ENCODE results near the gene FGR.
A peak's percentile ranks its signal among the peaks of the same experiment; 100 is the strongest.
"Not testable (repeated sequence)": the region's sequence is repeated elsewhere in the genome, so short reads cannot be mapped to it uniquely, and the experiment has no call there.

The FGR gene

DNA sequence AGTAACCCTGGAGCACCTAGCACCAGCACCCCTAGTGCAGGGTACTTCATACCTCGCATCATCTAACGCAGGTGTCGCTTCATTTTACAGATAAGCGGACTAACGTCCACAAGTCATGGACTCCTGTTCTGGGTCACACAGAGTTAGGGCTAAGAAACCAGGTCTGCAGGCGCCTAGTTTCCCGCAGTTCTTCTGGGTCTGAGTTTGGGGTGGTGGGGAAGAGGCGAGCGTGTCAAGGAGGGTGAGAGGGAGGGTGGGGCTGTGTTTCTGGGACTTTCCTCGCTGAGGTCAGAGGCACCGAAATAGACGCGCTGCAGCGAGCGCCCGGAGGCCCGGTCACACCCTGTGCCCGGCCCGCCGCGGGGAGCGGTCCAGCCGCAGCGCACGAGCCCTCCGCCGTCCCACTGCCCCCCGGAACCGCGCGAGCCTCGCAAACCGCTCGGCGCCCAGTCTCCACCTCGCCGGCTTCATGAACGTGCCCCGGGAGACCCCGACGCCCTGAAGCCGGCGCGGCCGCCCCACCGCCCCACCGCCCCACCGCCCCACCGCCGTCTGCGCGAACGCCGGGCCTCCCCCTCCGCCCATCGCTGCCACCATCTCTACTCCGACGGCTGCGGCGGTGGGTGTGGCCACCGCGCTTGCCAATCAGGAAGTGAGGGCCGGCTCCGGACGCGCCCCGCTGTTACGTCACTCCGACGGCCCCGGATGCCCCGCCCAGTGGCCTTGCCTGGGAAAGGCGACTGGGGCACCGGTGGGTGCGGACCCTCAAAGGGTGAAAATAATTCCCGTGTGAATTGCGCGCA is 24.7 kb upstream of the FGR start:
- peak; percentile 94 for DNase-seq

DNA sequence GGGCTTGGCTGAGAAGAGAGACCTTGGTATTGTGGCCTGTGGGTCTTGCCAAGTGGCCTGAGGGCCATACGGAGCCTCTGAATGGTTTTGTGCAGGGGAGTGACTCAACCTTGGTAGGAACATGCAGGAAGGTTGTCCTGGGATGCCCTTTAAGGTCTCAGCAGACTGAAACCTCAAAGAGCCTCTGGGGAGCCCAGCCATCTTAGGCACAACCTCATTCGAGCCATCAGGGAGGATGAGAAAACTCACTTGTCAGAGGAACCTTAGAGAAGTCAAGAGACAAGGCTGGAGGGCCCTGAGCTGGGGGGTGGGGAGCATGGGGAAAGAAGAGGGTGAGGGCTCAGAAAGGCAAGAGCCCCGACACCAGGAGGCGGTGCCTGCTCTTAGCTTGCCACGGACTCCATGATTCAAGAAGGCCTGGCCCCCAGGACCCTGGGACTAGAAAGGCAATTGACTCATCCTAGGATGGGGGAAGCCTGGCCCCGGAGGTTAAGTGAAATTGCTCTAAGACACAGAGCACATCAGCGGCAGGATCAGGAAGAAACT is 24.0 kb upstream of the FGR start:
- peak; percentile 77 for DNase-seq

DNA sequence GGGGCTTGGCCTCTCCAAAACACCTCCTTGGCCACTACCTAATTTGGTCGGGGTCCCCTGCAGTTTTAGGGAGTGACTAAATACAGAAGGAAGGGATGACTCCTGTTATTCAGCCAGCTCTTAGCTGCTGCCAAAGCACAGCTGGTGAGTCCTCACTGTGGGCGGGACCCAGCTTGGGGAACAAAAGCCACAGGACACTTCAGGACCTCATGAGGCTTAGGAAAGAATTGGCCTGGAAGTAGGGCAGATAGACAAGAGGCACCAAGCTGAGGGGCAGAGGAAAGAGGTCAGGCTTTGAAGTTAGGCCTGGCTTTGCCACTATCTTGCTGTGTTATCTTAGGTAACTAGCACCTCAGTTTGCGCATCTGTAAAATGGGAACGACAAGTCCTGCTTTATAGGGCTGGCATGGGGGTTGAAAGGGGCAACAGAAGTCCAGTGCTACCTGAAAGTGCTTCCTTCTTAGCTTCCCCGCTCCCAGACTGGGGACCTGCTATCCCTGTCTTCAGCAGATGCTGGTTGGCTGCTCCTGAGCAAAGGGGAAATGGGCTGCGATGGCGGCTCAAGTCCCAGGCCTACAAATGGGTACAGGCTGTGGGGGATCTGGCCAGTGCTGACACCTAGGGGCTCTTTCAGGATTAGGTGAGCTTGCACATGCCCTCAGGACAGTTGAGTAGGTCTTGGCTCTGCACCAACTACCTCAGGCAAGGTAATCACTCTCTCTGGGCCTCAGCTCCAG is 21.3 kb upstream of the FGR start:
- no peak for DNase-seq

DNA sequence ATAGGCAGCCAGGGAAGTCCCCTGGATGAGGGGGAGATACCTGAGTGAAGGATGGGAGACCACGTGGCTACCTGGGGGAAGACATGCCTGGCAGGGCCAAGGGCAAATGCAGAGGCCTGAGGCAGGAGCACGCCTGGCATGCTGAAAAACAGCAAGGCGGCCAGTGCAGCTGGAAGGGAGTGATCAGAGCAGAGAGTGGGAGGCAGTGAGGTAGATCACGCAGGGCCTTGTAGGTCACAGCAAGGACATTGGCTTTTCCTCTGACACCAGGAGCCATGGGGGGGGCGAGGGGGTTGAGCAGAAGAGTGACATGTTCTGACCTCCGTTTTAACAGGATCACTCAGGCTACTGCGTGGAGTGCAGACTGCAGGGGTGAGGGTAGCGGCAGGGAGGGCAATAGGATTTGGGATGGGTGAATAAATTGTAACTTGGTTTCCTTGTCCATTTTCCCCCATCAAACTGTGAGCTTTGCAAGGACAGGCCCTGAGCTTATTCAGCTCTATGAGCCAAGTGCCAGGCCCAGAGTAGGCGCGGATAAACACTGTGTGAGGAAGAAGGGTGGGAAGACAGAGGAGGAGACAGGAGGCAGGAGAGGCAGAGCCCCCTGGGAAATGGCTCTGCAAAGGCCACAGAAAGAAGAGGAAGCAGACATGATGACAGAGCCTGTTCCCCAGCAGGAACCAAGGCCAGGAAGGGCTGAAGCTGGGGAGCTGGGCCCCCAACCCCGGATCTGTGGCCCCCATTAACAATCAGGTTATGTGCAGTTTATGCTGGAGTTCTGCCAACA is 20.4 kb upstream of the FGR start:
- DNase-seq = no peak

DNA sequence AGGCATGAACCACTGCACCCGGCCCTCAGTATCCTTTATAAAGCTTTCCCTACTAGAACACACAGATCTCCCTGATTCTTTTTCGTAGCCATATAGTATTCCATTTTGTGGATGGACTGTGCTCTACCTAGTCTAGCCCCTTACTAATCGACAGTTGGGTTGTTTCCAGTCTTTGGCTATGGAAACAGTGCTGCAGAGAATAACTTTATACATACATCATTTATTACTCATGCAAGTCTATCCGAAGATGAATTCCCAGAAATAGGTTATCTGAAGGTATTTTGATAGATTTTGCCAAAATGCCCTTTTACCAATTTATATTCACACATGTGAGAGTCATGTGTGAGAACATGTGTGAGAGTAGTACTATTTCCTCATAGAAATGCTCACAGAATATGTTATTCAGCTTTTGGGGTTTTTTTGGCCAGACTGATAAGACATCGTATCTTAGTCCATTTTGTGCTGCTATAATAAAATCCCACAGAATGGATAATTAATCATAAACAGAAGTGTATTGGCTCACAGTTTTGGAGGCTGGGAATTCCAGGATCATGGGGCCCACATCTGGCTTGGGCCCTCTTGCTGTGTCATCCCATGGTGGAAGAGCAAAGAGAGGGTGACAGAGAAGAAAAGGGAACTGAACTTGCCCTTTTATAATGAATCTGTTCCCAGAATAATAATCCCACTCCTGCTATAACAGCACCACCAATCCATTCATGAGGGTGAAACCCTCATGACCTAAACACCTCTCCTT is 17.3 kb upstream of the FGR start:
- DNase-seq = no peak

DNA sequence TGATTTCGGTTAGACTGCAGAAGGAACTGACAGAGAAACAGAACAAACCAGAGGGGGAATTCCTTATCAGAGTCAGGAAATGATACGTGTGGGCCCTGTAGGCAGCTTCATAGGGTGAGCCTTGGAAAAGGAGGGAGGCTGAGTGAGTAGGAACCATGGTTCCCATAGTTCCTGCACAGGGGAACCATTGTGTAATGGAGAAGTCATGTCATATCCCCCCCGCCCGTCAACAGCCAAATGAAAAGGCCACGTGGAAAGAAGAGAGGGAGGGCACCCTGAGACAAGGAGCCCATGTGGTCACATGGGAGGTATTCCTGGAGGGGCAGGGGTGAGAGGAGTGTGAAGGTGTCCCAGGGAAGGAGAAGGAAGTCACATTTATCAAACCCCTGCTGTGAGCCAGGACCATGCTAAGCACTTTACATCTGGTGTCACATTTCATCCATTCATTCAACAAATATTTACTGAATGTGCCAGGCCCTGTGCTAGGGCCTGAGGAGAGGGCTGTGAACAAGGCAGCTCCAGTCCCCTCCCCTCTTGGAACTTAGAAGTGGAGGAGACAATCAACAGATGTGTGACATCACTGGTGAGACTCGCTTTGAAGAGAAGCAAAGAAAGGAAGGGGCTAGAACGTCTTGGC is 15.7 kb upstream of the FGR start:
- no peak for DNase-seq

DNA sequence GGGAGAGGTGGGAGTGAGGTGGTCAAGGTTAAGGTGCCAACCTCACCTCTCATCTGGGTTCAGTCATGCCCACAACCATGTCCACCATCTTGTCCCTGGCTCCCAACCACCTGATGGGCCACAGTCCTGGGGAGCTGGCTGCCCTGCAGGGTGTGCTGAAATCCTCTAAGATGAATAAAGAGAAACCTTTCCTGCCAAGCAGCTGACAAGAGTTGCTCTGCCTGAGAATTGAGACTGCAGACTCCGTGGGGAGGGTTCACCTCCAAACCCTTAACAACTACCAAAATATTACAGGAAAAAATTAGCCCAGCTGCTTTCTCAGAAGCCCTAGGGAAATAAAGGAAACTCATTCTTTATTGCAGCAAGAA is 15.2 kb upstream of the FGR start:
- no peak for DNase-seq

DNA sequence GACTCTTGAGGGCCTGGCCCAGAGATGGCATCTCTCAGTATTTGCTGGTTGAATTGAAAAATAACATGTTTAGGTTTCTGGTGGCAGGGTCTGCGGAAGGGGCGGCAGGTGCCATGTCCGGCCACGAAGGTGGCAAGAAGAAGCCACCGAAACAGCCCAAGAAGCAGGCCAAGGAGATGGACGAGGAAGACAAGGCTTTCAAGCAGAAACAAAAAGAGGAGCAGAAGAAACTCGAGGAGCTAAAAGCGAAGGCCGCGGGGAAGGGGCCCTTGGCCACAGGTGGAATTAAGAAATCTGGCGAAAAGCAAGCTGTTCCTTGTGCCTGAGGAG is 14.3 kb upstream of the FGR start:
- DNase-seq = no peak

DNA sequence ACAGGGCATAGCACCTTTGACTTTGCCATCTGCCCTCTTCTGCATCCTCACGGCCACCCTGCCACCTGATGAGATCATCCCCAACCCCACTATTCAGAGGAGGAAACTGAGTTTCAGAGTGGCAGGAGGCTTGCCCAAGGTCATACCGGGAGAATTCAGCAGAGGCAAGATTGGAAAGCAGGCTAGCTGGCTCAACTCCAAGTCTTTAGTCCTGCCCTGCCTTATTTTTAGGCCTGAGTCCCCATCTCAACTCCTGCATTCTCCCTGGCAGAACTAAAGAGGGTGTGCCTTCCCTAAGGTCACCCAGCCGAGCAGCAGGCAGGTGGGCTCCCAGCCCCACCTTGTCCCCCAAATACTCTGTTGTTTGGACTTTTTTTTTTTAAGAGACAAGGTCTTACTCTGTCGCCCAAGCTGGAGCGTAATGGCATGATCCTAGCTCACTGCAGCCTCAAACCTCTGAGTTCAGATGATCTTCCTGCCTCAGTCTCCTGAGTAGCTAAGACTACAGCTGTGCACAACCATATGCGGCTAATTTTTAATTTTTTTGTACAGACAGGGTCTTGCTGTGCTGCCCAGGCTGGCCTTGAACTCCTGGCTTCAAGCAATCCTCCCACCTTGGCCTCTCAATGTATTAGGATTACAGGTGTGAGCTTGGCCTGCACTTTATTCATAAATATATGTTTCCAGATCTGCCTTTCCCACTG is 13.8 kb upstream of the FGR start:
- no peak for DNase-seq

DNA sequence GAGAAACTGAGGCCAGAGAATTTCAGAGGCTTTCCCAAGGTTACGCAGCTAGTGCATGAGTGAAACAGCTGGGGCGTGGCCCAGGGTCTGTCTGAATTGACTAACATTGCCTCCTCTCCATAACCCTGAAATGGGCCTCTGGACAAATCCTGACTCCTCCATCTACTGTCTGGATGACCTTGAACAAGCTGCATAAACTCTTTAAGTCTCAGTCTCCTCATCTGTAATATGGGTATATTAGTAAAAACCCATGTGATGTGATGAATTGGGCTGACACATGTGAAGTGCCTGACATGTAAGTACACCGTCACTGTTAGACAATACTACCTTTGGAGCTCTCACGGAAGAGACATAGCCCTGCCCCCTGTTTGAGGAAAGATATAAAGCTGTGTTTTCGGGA is 12.3 kb upstream of the FGR start:
- no peak for DNase-seq

DNA sequence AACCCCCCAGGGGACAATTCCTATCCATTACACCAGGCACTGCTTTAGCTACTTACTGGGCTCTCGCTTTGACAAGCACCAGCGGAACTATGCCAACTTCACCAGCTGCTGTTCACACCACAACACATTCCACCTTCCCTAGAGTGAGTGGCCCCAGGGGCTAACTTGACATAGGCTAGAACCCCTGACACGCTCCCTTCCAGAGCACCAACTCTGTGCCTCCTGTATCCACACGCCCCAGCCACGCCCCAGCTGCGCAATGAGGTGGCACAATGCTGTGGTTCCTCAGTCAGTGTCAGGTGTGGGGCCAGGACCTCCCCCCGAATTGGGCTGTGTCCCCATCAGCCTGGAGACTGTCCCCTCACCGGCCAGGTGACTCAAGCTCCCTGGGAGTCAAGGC is 11.7 kb upstream of the FGR start:
- DNase-seq = no peak

DNA sequence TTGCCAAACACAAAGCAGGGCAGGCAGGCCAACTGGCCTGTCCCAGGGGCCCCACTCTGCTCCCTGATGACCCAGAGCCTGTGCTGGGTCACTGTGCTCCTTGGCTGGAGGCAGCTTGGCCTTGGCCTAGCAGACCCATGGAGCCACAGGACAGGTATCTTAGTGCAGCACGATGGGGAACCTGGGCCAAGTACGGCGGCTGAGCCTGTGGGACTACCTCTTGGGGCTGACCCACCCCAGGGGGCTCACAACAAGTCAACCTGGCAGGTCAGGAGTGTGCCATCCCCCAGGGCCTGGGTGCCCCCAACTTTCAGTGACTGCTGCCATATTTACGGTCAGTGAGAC is 10.1 kb upstream of the FGR start:
- DNase-seq = no peak

DNA sequence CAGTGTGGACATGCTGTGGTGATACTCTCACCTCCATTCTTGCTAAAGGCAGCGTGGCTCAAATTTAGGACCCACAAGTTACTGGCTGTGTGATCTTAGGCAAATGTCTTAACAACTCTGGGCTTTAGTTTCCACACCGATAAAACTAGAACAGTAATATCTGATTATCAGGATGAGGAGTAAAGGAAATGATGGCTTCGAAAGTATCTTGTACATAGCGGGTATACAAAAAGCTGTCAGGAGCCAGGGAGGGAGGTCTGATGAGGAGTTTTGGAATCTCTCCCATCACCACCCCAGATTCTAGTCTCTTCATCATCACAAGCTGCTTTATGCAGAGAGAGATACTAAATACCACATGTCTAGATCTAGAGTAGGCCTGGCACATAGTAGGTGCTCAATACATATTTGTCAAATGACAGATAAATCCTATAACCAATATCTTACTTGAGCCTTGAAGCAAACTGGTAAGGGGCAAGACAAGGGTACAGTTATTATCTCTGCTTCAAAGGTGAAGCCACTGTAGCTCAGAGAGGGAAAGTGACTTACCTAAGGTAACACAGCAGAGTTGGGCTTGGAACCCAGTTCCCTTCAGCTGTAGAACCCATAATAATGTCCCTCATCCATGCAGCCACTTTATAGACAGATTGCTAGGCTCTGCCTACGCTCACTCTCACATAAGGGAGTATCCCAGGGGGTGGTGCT is 9.5 kb upstream of the FGR start:
- no peak for DNase-seq

DNA sequence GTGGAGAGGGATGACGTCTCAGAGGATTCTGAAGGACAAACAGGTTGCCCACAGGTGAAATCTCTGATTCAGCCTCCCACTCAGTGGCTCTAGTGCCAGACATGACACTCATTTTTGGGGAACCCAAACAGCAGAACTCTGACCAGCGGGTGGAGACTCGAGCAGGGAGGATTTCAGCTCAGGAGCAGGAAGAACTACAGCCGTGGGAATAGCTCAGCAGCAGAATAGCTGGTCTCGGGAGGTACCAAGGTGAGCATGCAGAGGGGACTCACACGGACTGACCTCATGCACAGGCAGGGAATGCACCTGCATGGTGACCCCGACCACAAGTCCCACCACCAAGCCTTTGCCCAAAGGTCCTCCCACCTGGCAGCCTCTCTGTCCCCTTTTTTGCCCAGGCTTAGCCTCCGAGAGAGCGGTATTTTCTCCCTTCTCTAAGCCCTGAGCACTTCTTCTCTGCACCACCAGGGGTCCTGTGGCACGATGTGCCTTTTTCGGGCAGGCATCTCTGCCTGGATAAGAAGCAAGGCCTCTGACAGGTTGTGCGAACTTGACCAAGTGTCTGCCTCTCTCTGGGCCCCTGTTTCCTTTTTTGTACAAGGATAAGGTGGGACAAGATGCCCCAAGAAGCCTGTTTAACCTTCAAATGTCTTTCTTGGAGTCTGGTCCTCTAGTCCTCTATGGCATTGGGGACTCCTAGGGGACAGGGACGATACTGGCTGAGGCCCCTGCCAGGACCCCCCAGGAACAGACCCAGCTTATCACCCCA is 8.8 kb upstream of the FGR start:
- DNase-seq = peak; percentile 87

DNA sequence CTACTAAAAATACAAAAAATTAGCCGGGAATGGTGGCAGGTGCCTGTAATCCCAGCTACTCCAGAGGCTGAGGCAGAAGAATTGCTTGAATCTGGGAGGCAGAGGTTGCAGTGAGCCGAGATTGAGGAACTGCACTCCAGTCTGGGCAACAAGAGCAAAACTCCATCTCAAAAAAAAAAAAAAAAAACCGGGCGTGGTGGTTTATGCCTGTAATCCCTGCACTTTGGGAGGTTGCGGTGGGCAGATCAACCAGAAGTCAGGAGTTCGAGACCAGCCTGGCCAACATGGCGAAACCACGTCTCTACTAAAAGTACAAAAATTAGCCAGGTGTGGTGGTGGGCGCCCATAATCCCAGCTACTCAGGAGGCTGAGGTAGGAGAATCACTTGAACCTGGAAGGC is 5.5 kb upstream of the FGR start:
- not testable (repeated sequence) for DNase-seq

DNA sequence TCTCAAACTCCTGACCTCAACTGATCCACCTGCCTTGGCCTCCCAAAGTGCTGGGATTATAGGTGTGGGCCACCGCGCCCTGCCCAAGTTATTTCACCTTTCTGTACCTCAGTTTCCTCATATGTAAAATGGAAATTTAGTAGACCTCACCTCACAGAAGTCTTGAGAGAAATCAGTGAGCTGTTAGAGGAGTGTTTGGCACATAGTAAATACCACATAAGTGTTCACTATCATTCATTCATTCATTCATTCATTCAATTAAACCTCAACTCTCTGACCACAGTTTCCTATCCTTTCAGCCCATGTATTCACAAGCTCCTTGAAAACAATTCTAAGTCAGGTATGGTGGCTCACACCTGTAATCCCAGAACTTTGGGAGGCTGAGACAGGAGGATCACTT is 3.8 kb upstream of the FGR start:
- no peak for DNase-seq

DNA sequence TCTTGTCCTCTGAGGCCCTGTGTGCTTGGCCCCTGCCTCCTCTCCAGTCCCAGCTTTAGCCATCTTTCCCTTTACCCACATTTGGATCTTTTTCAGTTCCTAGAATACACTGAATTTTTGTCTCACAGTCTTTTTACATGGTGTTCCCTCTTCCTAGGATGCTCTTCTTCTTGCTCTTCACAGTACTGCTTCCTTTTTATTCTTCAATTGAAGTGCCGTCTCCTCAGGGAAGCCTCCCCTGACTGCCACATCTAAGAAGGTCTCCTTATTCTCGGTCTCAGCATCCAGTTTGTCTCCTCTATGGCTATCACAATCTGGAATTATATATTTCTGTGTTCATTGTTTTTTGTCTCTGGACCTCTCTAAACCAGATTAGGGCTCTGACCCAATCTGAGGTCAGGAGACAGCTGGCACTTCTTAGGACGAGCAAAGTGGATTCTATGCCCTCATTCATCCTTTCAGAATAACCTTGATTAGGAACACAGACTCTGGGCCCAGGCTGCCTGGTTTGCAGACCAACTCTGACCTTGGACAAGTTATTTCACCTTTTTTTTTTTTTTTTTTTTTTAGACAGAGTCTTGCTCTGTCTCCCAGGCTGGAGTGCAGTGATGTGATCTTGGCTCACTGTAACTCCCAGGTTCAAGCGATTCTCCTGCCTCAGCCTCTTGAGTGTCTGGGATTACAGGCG is 3.2 kb upstream of the FGR start:
- no peak for DNase-seq

DNA sequence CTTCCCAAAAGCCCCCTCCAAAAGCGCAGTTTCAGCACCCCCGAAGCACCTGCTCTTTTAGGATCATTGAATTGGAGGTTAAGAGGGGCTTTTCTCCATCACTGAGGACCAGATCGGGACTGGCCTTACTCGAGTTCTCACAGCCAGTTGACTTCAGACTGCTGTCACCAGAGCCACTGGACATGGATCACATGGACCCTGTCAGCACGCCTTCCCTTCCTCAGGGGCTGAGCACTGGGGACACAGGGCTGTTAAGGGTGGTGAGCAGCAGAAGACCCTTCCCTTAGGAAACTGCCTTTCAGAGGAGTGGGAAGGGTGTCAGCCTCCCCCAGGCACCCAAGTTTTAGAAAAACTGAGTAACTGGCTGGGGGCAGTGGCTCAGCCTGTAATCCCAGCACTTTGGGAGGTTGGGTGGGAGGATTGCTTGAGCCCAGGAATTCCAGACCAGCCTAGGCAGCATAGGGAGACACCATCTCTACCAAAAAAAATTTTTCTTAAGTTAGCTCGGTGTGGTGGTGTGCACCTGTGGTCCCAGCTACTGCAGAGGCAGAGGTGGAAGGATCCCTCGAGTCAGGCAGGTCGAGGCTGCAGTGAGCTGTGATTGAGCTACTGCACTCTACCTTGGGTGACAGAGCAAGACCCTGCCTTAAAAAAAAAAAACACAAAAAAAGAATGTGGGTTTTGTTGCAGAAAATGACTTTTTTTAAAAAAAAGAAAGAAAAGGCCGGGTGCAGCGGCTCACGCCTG is 584 bp upstream of the FGR start:
- no peak for DNase-seq

Measured in activated CD8-positive, alpha-beta memory T cell treated with anti-CD3 and anti-CD28 coated beads for 24 hours (primary cell).